GM12875 (cell line): ENCODE results near the gene DNAJC2.
A peak's percentile ranks its signal among the peaks of the same experiment; 100 is the strongest.

Source experiments
- H3K4me3 ChIP-seq: one replicate; pipeline ENCODE4 v1.5.1; 2011; ENCODE audit warnings: low read depth, low read length, control low read depth
- CTCF ChIP-seq: IDR thresholded peaks from 2 replicates; pipeline ENCODE4 v1.5.1; 2011; ENCODE audit warnings: low read depth, mild to moderate bottlenecking, control low read depth, inconsistent platforms, low read length, moderate library complexity, borderline replicate concordance; ENCODE audit not compliant: insufficient read depth

Gene DNAJC2

DNA sequence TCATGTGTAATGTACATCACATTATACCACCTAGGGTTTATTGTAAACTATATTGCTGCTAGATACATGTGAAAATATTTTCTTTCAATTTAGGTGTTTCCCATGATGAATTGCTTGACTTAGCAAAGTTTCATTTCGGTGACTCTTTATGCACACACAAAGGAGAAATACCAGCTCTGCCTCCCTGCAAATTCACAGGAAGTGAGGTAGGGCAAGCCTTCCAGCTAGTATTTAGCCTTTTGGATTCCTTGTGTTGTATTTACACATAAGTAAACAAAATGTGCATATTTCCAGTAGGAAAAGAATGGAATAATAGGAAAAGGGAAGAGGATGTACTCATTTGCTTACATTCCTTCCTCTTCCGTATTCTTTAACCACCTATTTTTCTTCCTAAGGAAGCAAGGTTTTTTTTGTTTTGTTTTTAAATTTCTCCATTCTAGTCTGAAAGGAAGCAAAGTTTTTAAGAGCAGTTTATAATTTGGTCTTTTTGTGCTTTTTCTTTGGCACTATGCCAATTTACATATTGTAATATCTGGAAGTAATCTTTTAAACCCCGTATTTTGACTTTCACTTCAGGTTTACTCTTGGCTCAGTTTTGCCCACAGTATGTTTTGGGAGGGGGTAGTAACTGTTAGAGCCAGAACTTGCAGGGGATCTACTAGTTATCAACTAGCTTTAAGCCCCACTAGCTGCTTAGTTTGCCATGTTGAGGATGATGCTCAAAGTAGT is 36.9 kb downstream of the DNAJC2 start:
- no peak for TF ChIP-seq CTCF
- H3K4me3 ChIP-seq = no peak overlapping the region

DNA sequence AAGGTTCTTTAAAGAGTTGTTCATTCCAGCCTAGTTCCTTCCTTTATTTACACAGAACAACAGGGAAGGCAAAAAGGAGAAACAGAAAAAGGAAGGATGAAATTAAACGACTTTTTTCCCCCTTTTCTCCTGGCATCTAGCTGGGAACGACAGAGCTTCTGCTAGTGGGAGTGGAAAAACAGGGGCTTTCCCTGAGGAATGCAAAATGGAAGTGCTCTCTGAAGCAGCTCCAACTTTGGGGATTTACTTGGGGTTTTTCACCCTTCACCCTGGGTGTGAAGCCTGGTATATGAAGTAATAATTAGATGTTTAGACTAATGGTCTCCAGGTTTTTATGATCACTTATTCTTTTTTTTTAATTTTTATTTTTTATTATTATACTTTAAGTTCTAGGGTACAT is 43.1 kb downstream of the DNAJC2 start:
- H3K4me3 ChIP-seq = no peak overlapping the region
- no peak for TF ChIP-seq CTCF

DNA sequence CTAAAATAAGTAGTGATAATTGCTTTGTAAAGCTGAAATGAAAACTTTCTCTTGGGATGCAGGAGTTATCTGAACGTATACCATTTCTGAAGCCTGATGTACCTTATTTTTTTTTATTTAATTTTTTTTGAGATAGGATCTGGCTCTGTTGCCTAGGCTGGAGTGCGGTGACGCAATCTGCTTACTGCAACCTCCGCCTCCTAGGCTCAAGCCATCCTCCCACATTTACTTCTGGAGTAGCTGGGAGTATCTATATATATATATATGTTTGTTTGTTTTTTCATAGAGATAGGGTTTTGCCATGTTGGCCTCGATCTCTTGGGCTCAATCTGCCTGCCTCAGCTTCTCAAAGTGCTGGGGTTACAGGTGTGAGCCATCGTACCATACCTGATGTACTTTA is 44.9 kb downstream of the DNAJC2 start:
- no peak overlapping the region for H3K4me3 ChIP-seq
- no peak for TF ChIP-seq CTCF

GRCh38 chr7:103297837-103298179 is 46.8 kb downstream of the DNAJC2 start:
- peak overlapping the region; percentile 71 for H3K4me3 ChIP-seq
- no peak for TF ChIP-seq CTCF

GRCh38 chr7:103296901-103297836 is 47.4 kb downstream of the DNAJC2 start, which contains the start of gene PMPCB:
Gene PMPCB, plus strand, starts transcription at chr7:103297435. Its CDS starts 25 bp downstream, at chr7:103297460.
- TF ChIP-seq CTCF = peak; percentile 93
- peak within 1 kb of the TSS; percentile 71 for H3K4me3 ChIP-seq

GRCh38 chr7:103293526-103293925 is 51.0 kb downstream of the DNAJC2 start:
- TF ChIP-seq CTCF = no peak
- H3K4me3 ChIP-seq = no peak overlapping the region
